ENCODE data around the gene FBXW11.

GRCh38 chr5:172050080-172050479 lies 43.6 kb upstream of the FBXW11 start:
- no peak for TF ChIP-seq EZH2 (IDR thresholded peaks at IDR 0.05; ENCODE audit: borderline replicate concordance, low read depth, low read length, poor library complexity, severe bottlenecking)
- TF ChIP-seq CTCF (conservative IDR thresholded peaks at IDR 0.05; ENCODE audit: low read depth, low read length) = no peak
